Measurements from ENCODE around the gene PTPRA. TPM values are rescaled to one million over a fixed set of nuclear protein-coding genes. Genes with fewer than 3 reads are reported as not detected.

PTPRA gene
- total and polyA plus RNA-seq, 2 donors from 2014 or later = 33.1 to 70.3 TPM

DNA sequence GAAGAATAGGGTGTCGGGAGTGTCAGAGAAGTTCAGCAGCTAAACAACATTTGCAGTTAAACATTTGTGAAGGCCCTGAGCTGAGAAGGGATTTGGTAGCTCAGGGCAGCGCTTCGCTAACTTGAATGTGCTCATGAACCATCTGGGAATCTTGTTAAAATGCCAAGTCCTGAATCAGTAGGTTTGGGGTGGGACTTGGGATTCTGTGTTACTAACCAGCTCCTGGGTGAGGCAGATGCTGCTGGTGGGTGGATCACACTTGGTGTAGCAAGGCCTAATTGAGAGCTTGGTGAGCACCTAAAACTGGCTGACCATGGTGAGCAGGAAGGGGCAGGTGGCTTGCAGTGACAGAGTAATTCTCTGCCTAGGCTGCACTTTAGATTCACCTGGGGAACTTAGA lies 5.9 kb downstream of the PTPRA start:
- H3K27me3 ChIP-seq (ENCODE audit: control insufficient read depth, insufficient read depth, low read length) = no peaks in the 10 kb centered on the region
- no peak overlapping the region for H3K4me3 ChIP-seq (ENCODE audit: low read length in 3 of 3)
- FAIRE-seq = no peak
- TF ChIP-seq, protein P1, sequence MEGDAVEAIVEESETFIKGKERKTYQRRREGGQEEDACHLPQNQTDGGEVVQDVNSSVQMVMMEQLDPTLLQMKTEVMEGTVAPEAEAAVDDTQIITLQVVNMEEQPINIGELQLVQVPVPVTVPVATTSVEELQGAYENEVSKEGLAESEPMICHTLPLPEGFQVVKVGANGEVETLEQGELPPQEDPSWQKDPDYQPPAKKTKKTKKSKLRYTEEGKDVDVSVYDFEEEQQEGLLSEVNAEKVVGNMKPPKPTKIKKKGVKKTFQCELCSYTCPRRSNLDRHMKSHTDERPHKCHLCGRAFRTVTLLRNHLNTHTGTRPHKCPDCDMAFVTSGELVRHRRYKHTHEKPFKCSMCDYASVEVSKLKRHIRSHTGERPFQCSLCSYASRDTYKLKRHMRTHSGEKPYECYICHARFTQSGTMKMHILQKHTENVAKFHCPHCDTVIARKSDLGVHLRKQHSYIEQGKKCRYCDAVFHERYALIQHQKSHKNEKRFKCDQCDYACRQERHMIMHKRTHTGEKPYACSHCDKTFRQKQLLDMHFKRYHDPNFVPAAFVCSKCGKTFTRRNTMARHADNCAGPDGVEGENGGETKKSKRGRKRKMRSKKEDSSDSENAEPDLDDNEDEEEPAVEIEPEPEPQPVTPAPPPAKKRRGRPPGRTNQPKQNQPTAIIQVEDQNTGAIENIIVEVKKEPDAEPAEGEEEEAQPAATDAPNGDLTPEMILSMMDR (IDR thresholded peaks at IDR 0.05; ENCODE audit: borderline replicate concordance, extremely low read depth, insufficient read depth) = no peak
- intact Hi-C loops (cut with DNase I) = no loop called here
- no peak overlapping the region for H3K27ac ChIP-seq (ENCODE audit: low read depth in 2 of 2, low read length in 2 of 2)
- H3K36me3 ChIP-seq (ENCODE audit: control insufficient read depth in 2 of 3, insufficient read depth in 3 of 3, low read length in 3 of 3) = no peaks in the 10 kb centered on the region
- H3K9me3 ChIP-seq (ENCODE audit: control insufficient read depth in 2 of 3, insufficient read depth in 1 of 3, low read length in 3 of 3) = no peaks in the 10 kb centered on the region
- H3K9ac ChIP-seq (ENCODE audit: low read length in 3 of 3) = no peak overlapping the region
- peaks cover 4 to 14% (median 5%) of the 10 kb centered on the region in 3 donors for H3K4me1 ChIP-seq (ENCODE audit: control insufficient read depth in 2 of 3, insufficient read depth in 2 of 3, low read depth in 1 of 3, low read length in 3 of 3)
- peak in 1 of 5 donors; percentile 23 for DNase-seq

DNA sequence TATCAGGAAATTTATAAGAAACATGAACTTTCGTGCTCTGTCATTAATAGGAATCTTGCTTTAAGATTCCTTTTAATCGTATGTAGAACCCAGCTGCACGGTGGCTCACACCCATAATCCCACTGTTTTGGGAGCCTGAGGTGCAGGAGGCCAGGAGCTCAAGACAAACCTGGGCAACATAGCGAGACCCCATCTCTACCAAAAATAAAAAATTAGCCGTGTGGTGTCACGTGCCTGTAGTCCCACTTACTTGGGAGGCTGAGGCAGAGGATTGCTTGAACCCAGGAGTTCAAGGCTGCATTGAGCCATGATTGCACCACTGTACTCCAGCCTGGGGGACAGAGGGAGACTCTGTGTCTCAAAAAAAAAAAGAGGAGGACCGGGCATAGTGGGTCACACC lies 7.4 kb downstream of the PTPRA start:
- Histone ChIP-seq H3K27ac (ENCODE audit: low read depth in 2 of 2, low read length in 2 of 2) (no peak overlapping the region), H3K27me3 (ENCODE audit: control insufficient read depth, insufficient read depth, low read length) (no peaks in the 10 kb centered on the region), H3K36me3 (ENCODE audit: control insufficient read depth in 2 of 3, insufficient read depth in 3 of 3, low read length in 3 of 3) (no peaks in the 10 kb centered on the region), H3K4me3 (ENCODE audit: low read length in 3 of 3) (no peak overlapping the region), H3K9ac (ENCODE audit: low read length in 3 of 3) (no peak overlapping the region), H3K9me3 (ENCODE audit: control insufficient read depth in 2 of 3, insufficient read depth in 1 of 3, low read length in 3 of 3) (no peaks in the 10 kb centered on the region), H3K4me1 (ENCODE audit: control insufficient read depth in 2 of 3, insufficient read depth in 2 of 3, low read depth in 1 of 3, low read length in 3 of 3) (peaks cover 0 to 2% (median 0%) of the 10 kb centered on the region in 3 donors)
- DNase-seq (no peak), FAIRE-seq (no peak)
- TF ChIP-seq, protein P1 (IDR thresholded peaks at IDR 0.05; ENCODE audit: borderline replicate concordance, extremely low read depth, insufficient read depth) = no peak
- intact Hi-C loops (cut with DNase I) = no loop called here

DNA sequence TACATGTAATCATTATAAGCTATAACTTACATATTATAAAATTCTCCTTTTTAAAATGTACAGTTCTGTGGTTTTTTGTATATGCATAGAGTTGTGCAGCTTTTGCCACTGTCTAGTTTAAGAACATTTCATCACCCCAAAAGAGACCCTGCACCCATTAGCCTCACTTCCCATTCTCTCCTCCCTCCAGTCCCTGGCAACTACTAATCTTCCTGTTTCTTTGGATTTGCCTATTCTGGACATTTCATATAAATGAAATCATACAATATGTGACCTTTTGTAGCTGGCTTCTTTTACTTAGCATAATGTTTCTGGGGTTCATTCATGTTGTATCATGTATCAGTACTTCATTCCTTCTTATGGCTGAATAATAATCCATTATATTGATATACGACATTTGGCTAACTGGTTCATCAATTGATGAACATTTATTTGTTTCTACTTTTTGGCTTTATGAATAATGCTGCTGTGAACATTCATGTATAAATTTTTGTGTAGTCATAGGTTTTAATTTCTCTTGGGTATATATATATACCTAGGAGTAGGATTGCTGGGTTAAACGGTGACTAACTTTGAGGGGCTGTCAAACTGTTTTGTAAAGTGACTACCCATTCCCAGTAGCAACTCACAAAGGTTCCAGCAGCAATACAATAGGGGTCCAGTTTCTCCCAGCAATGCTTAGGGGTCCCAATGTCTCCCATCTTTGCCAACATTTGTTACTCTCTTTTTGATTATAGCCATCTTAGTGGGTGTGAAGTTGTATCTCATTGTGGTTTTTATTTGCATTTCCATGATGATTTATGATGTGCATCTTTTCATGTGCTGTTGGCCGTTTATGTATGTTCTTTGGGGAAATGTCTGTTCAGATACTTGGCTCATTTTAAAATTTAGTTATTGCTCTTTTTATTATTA lies 10.7 kb downstream of the PTPRA start:
- H3K27ac ChIP-seq (ENCODE audit: low read depth in 2 of 2, low read length in 2 of 2) = no peak overlapping the region
- H3K36me3 ChIP-seq (ENCODE audit: control insufficient read depth in 2 of 3, insufficient read depth in 3 of 3, low read length in 3 of 3) = no peaks in the 10 kb centered on the region
- FAIRE-seq (no peak), DNase-seq (no peak)
- H3K9ac ChIP-seq (ENCODE audit: low read length in 3 of 3) = no peak overlapping the region
- intact Hi-C loops (cut with DNase I) = no loop called here
- H3K4me3 ChIP-seq (ENCODE audit: low read length in 3 of 3) = no peak overlapping the region
- H3K27me3 ChIP-seq (ENCODE audit: control insufficient read depth, insufficient read depth, low read length) = no peaks in the 10 kb centered on the region
- TF ChIP-seq, protein P1 (IDR thresholded peaks at IDR 0.05; ENCODE audit: borderline replicate concordance, extremely low read depth, insufficient read depth) = no peak
- H3K4me1 ChIP-seq (ENCODE audit: control insufficient read depth in 2 of 3, insufficient read depth in 2 of 3, low read depth in 1 of 3, low read length in 3 of 3) = no peaks in the 10 kb centered on the region
- H3K9me3 ChIP-seq (ENCODE audit: control insufficient read depth in 2 of 3, insufficient read depth in 1 of 3, low read length in 3 of 3) = no peaks in the 10 kb centered on the region
